Measurements from ENCODE around the gene TEAD1. TPM values are rescaled to one million over a fixed set of nuclear protein-coding genes. Genes with fewer than 3 reads are reported as not detected.

TEAD1 gene
- total and polyA plus RNA-seq, 2 donors (not counting 3 experiments of a cell fraction or from before 2014, with no cell fraction given): 15.3 to 49.0 TPM

DNA sequence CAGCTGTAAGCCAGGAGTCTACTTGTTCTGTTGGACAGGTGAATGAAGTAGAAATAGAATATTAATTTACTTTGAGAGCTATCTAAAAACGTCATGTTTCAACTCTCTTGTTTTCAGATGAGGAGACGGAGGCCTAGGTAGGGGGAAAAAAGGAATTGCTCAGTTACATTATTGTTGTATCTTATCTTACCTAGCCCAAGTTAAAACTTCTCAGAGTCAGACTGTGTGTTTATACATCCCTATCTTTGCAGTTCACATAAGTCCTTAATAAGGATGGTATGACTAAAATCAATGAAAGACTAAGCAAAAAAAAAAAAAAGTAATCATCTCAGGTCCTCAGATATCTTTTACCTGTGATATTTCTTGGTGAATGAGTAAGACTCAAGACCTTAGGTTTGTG lies 62.8 kb downstream of the TEAD1 start:
- no peak for FAIRE-seq
- Histone ChIP-seq H3K9me1 (replicated peaks; ENCODE audit: control insufficient read depth, extremely low read depth, insufficient read depth, low read length) (no peaks in the 10 kb centered on the region), H3K9ac (replicated peaks; ENCODE audit: extremely low read depth, insufficient read depth, low read length) (no peak overlapping the region), H3K79me2 (ENCODE audit: control insufficient read depth, insufficient read depth, low read length) (peaks cover 15% of the 10 kb centered on the region), H3K4me1 (ENCODE audit: control insufficient read depth, extremely low read depth, insufficient read depth, low read length) (no peaks in the 10 kb centered on the region), H3K27ac (ENCODE audit: insufficient read depth, low read depth, low read length) (no peak overlapping the region), H2AFZ (ENCODE audit: low read depth, low read length) (no peak overlapping the region), H3K27me3 (ENCODE audit: control insufficient read depth in 2 of 2, insufficient read depth in 2 of 2, low read length in 2 of 2) (no peaks in the 10 kb centered on the region), H3K4me2 (ENCODE audit: insufficient read depth, low read length) (no peak overlapping the region), H3K4me3 (replicated peaks in 1 of 3; ENCODE audit: insufficient read depth in 1 of 3, low read depth in 1 of 3, low read length in 3 of 3) (no peak overlapping the region), H3K9me3 (replicated peaks; ENCODE audit: control insufficient read depth, insufficient read depth, low read length) (no peaks in the 10 kb centered on the region), H3K36me3 (ENCODE audit: control insufficient read depth in 2 of 2, extremely low read depth in 1 of 2, insufficient read depth in 2 of 2, low read length in 2 of 2) (no peaks in the 10 kb centered on the region), H4K20me1 (replicated peaks; ENCODE audit: control insufficient read depth, extremely low read depth, insufficient read depth, low read length) (no peaks in the 10 kb centered on the region)
- dilution Hi-C loops (cut with MboI; ENCODE audit: extremely low pct_ligation_motif_present, low sequenced_read_pairs): no loop called here
- ChIA-PET POLR2A (no interaction called here), CTCF (interaction anchor here (1.1 to 1.2 kb wide), 3 partner anchors 8 to 448 kb away, joined by 3 read pairs; no protein-coding TSS in a partner anchor)
- no peak for DNase-seq (ENCODE audit: low read depth, low spot score)
- intact Hi-C loops (cut with micrococcal nuclease): no loop called here
- no TSS peak for BruUV-seq (replicated peaks)
- no peak for TF ChIP-seq POLR2AphosphoS5 (IDR thresholded peaks at IDR 0.05; ENCODE audit: insufficient read depth, low read depth, low read length)
- TF ChIP-seq GATA2 (IDR thresholded peaks at IDR 0.05; ENCODE audit: insufficient read depth, insufficient read length, low read depth, low read length): no peak
- no peak for TF ChIP-seq JUN (IDR thresholded peaks at IDR 0.05; ENCODE audit: borderline replicate concordance, insufficient read depth, insufficient read length, low read depth)
- TF ChIP-seq POLR2A (IDR thresholded peaks at IDR 0.05; ENCODE audit: low read depth, low read length): no peak
- TF ChIP-seq, protein P1, sequence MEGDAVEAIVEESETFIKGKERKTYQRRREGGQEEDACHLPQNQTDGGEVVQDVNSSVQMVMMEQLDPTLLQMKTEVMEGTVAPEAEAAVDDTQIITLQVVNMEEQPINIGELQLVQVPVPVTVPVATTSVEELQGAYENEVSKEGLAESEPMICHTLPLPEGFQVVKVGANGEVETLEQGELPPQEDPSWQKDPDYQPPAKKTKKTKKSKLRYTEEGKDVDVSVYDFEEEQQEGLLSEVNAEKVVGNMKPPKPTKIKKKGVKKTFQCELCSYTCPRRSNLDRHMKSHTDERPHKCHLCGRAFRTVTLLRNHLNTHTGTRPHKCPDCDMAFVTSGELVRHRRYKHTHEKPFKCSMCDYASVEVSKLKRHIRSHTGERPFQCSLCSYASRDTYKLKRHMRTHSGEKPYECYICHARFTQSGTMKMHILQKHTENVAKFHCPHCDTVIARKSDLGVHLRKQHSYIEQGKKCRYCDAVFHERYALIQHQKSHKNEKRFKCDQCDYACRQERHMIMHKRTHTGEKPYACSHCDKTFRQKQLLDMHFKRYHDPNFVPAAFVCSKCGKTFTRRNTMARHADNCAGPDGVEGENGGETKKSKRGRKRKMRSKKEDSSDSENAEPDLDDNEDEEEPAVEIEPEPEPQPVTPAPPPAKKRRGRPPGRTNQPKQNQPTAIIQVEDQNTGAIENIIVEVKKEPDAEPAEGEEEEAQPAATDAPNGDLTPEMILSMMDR (IDR thresholded peaks at IDR 0.05; ENCODE audit: extremely low read depth in 1 of 2, insufficient read depth in 1 of 2, low read depth in 1 of 2, low read length in 2 of 2): no peak
- no peak for TF ChIP-seq MYC (IDR thresholded peaks at IDR 0.05; ENCODE audit: low read depth, low read length)
- TF ChIP-seq, protein P2, sequence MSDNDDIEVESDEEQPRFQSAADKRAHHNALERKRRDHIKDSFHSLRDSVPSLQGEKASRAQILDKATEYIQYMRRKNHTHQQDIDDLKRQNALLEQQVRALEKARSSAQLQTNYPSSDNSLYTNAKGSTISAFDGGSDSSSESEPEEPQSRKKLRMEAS (IDR thresholded peaks at IDR 0.05; ENCODE audit: insufficient read depth, insufficient read length): no peak
- no peak for TF ChIP-seq EZH2 (IDR thresholded peaks at IDR 0.05; ENCODE audit: borderline replicate concordance, low read depth, low read length, severe bottlenecking)
- TF ChIP-seq FOS (IDR thresholded peaks at IDR 0.05; ENCODE audit: borderline replicate concordance, insufficient read depth, low read length): no peak
